ENCODE measurements around the gene ABCD2. TPM values are rescaled to one million over a fixed set of nuclear protein-coding genes. Genes with fewer than 3 reads are reported as not detected.

The ABCD2 gene
- total RNA-seq, 1 donor = under 0.01 TPM

- no peak for TF ChIP-seq CTCF (IDR thresholded peaks at IDR 0.05; ENCODE audit: insufficient read depth, low read length)
- H3K4me3 ChIP-seq (ENCODE audit: low read depth, low read length) = no peak overlapping the region
- peak; percentile 11 for DNase-seq (ENCODE audit: low read depth)
These were observed 31.3 kb downstream of the ABCD2 start for GRCh38 chr12:39588348-39588747.

DNA sequence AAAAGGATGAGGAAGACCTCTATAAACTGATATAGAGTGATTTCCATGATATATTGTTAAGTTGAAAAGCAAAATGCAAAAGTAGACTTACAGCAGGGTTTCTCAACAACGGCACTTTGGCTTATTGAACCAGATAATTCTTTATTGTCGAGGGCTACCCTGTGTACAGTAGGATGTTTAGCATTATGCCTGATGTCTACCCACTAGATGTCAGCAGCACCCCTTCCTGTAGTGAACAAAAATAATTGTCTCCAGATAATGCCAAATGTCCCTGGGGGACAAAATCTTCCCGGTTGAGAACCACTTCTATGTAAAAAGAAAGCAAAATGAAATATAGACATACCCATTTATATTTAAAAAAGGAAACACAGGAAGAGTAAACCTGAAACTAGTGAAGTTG lies 32.4 kb downstream of the ABCD2 start:
- DNase-seq (ENCODE audit: low read depth) = no peak
- no peak for TF ChIP-seq CTCF (IDR thresholded peaks at IDR 0.05; ENCODE audit: insufficient read depth, low read length)
- no peak overlapping the region for H3K4me3 ChIP-seq (ENCODE audit: low read depth, low read length)

DNA sequence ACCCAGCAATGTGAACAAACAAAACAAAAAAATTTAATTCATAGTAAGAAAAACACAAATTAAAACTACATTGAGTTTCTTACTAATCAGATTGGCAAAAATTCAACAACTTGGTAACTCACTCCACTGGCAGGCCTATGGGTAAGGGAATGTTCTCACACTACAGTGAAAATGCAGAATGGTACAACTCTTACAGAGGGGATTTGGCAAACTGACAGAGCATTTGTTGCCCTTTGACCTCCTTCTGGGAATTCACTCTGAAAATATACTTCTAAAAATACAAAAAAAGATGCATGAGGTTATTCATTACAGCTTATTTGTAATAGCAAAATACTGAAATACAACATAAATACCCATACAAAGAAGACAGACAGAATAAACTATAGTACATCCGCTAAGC lies 32.8 kb downstream of the ABCD2 start:
- no peak for DNase-seq (ENCODE audit: low read depth)
- TF ChIP-seq CTCF (IDR thresholded peaks at IDR 0.05; ENCODE audit: insufficient read depth, low read length) = no peak

DNA sequence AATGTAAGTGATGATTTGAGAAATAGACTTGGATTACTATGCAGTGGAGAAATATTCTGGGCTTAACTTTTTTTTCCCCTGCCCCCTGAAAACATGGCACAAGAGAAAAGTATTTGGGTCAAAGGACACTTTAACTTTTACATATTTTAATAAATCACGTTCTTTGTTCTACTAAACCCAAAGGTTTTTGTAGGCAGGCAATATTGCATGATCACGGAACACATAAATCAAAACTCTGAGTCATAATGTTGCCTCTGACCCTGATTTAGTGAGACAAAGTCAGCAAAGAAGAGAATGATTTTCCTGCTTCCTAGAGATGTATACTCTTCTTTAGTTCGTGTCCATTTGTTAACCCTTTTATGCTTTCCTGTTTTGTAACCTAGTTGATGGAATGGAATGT lies 38.0 kb downstream of the ABCD2 start:
- no peak overlapping the region for H3K4me3 ChIP-seq (ENCODE audit: low read depth, low read length)
- TF ChIP-seq CTCF (IDR thresholded peaks at IDR 0.05; ENCODE audit: insufficient read depth, low read length) = no peak
- DNase-seq (ENCODE audit: low read depth) = no peak

More for the DNA sequence above, 32.8 kb downstream of the ABCD2 start:
- H3K4me3 ChIP-seq (ENCODE audit: low read depth, low read length) = no peak overlapping the region

DNA sequence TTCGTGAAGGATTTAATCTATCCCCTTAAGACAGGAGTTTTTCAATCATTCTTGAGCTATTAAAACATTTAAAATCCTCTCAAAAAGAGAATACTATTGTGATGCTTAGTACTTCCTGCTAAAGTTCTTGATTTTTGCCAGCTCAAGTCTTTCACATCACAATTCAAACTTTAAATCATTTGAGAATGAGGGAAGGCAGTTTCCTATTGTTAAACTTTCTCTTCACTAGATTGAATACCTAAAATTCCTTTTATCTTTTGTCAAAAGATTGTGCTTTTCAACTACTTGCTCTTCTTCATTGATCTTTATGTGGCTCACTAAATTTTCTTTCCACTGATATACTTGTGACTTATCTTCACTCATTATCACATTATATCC lies 44.1 kb downstream of the ABCD2 start:
- no peak overlapping the region for H3K4me3 ChIP-seq (ENCODE audit: low read depth, low read length)
- DNase-seq (ENCODE audit: low read depth) = no peak
- no peak for TF ChIP-seq CTCF (IDR thresholded peaks at IDR 0.05; ENCODE audit: insufficient read depth, low read length)

GRCh38 chr12:39574785-39575497 lies 44.7 kb downstream of the ABCD2 start:
- no peak for TF ChIP-seq CTCF (IDR thresholded peaks at IDR 0.05; ENCODE audit: insufficient read depth, low read length)
- no peak for DNase-seq (ENCODE audit: low read depth)
- H3K4me3 ChIP-seq (ENCODE audit: low read depth, low read length) = no peak overlapping the region

DNA sequence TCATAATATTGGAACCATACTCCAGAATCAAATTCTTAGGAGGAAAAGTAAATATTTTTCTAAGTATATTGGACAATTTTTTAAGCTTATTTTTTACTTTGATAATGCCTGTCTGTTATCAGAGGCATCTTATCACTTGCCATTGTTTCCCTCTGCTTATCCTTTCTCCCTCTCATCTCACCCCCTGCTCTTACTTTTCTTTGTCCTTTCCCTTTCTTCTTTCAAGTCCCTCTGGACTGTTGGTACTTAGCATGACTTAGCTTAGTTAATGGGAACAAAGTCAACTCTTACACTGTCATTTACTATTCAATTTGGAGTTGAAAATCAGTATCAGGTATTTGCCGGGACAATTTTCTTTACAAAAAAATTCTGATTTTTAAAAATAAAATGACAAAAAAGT lies 45.2 kb downstream of the ABCD2 start:
- no peak for TF ChIP-seq CTCF (IDR thresholded peaks at IDR 0.05; ENCODE audit: insufficient read depth, low read length)
- H3K4me3 ChIP-seq (ENCODE audit: low read depth, low read length) = no peak overlapping the region
- DNase-seq (ENCODE audit: low read depth) = no peak
